Ovary (tissue), 9 donors: ENCODE measurements around the gene SLIT3. TPM values are rescaled to one million over a fixed set of nuclear protein-coding genes. Genes with fewer than 3 reads are reported as not detected.

Experiments
- DNase-seq, 5 donors: peaks; one replicate each; pipeline ENCODE4 v3.0.0-alpha.2; 2019 to 2020
- H3K27ac ChIP-seq, 2 donors: fragments of 200-600 bp; one replicate each; pipeline versions ENCODE4 v1.5.1 to v1.8.0; 2019 to 2022
- H3K27me3 ChIP-seq: fragments of 200-600 bp; one replicate; pipeline ENCODE4 v1.8.0; 2022
- H3K36me3 ChIP-seq: fragments of 200-600 bp; sonication (generic); one replicate; pipeline ENCODE4 v1.5.1; 2019
- H3K4me1 ChIP-seq: one replicate; pipeline ENCODE4 v1.8.1; 2013; ENCODE audit warnings: mild to moderate bottlenecking, moderate library complexity; ENCODE audit not compliant: insufficient read depth
- H3K4me3 ChIP-seq: fragments of 200-600 bp; sonication (generic); one replicate; pipeline ENCODE4 v1.5.1; 2017
- H3K9me3 ChIP-seq, 2 donors: fragments of 200-600 bp in 1 of 2; sonication (generic) in 1 of 2; one replicate each; pipeline versions ENCODE4 v1.5.1 to v1.8.1; 2013 to 2019; ENCODE audit warnings: mild to moderate bottlenecking in 1 of 2, moderate library complexity in 1 of 2
- CTCF ChIP-seq, 3 donors: fragments of 450-650 bp in 2 of 3; fragments of 200-600 bp in 1 of 3; IDR thresholded peaks; one replicate each; pipeline versions ENCODE4 v1.5.1 to v1.8.0; 2016 to 2022; ENCODE audit warnings: antibody characterized with exemption in 3 of 3, mild to moderate bottlenecking in 1 of 3
- EP300 ChIP-seq: sonication (generic); formaldehyde crosslinking; IDR thresholded peaks from one replicate; pipeline ENCODE4 v1.6.1; 2017; ENCODE audit warnings: antibody characterized with exemption
- POLR2A ChIP-seq: fragments of 450-650 bp; IDR thresholded peaks from one replicate; pipeline ENCODE4 v1.6.1; 2017; ENCODE audit warnings: antibody characterized with exemption, mild to moderate bottlenecking, moderate library complexity
- WGBS, 3 donors: extraction: QIAGEN DNeasy Blood & Tissue Kit in 1 of 3; methylation state at CpG; one replicate each; pipeline versions ENCODE4 v1.1.5 to v1.1.7; 2013 to 2017; 5-methylcytosine and 5-hydroxymethylcytosine counted together
- intact Hi-C, 4 donors: fragments of 100-400 bp; cut with DNase I; formaldehyde crosslinking; loops; one replicate each; pipeline versions ENCODE4 v1.11.0 to v1.15.1; 2022 to 2023
- polyA plus RNA-seq, 2 donors: library from polyadenylated mRNA; stranded (reverse); fragments of 200-250 nt in 1 of 2; fragments of 350-450 nt in 1 of 2; fragmentation: Illumina TruSeq in 1 of 2; extraction: RNeasy Lipid Tissue Mini Kit (QIAGEN cat#74804) in 1 of 2; gene quantifications; one replicate each; pipeline ENCODE4 v1.2.3, GENCODE V29; 2013 to 2014
- total RNA-seq, 7 donors: library from RNA; depleted of rRNA in 2 of 7; stranded (reverse); fragments of >200 nt in 2 of 7; fragmentation: NEBNext Ultra II Directional in 3 of 7; extraction: Animal tissue kit (Norgen Biotek cat#: 25700) in 3 of 7; gene quantifications; one replicate each; pipeline versions ENCODE4 v1.1.0 to v1.2.4, GENCODE V29; 2016 to 2023
- donor health status: DM: no; HTN: no; CAD: no; lungs with moderate emphysema.
- donor health status: DM: no; HTN: no; CAD: no.
- donor health status: Bipolar disorder and iron deficiency.
- donor health status: DM: yes; HTN: yes; CAD: no.
- donor health status: DM: no; HTN: no; CAD: no.
- donor health status: DM: yes; HTN: yes; CAD: no.

Gene SLIT3
- total and polyA plus RNA-seq, 9 donors, result 10.3 to 106 (median 24.4) TPM

- TF ChIP-seq CTCF (IDR thresholded peaks at IDR 0.05), result no peak
- TF ChIP-seq EP300, result no peak
- no peak for DNase-seq
- intact Hi-C loops, result no loop called here
- H3K36me3 ChIP-seq, result no peaks in the 10 kb centered on the region
- no peaks in the 10 kb centered on the region for H3K9me3 ChIP-seq
- no peaks in the 10 kb centered on the region for H3K27me3 ChIP-seq
- H3K4me3 ChIP-seq, result no peak overlapping the region
- no peaks in the 10 kb centered on the region for H3K4me1 ChIP-seq
- H3K27ac ChIP-seq, result no peak overlapping the region
- WGBS, 3 donors, result 73 to 85% (median 82%) methylated on average over 3 of the region's 3 CpGs
These were observed 167.4 kb downstream of the SLIT3 start for GRCh38 chr5:169133531-169133930.

- no peak for TF ChIP-seq CTCF (IDR thresholded peaks at IDR 0.05)
- no peak for TF ChIP-seq POLR2A
- no peak for TF ChIP-seq EP300
- H3K27ac ChIP-seq, result no peak overlapping the region
- WGBS, 3 donors, result 74 to 90% (median 77%) methylated on average over 1 of the region's 1 CpG
- no peaks in the 10 kb centered on the region for H3K27me3 ChIP-seq
- no peak overlapping the region for H3K4me3 ChIP-seq
- no peaks in the 10 kb centered on the region for H3K9me3 ChIP-seq
- H3K4me1 ChIP-seq, result no peaks in the 10 kb centered on the region
- no peaks in the 10 kb centered on the region for H3K36me3 ChIP-seq
- no peak for DNase-seq
- intact Hi-C loops, result no loop called here
These were observed 168.7 kb downstream of the SLIT3 start for GRCh38 chr5:169132302-169132660.

GRCh38 chr5:169131616-169132301 is 169.2 kb downstream of the SLIT3 start:
- Histone ChIP-seq H3K4me3 (no peak overlapping the region), H3K4me1 (no peaks in the 10 kb centered on the region), H3K27ac (no peak overlapping the region), H3K9me3 (no peaks in the 10 kb centered on the region), H3K36me3 (no peaks in the 10 kb centered on the region), H3K27me3 (no peaks in the 10 kb centered on the region)
- intact Hi-C loops, result no loop called here
- TF ChIP-seq EP300 (no peak), POLR2A (no peak), CTCF (IDR thresholded peaks at IDR 0.05) (no peak)
- WGBS, 3 donors, result 28 to 45% (median 33%) methylated on average over 4 of the region's 4 CpGs
- no peak for DNase-seq

GRCh38 chr5:169128679-169129078 is 172.3 kb downstream of the SLIT3 start:
- no peak for TF ChIP-seq EP300
- TF ChIP-seq POLR2A, result no peak
- TF ChIP-seq CTCF (IDR thresholded peaks at IDR 0.05), result no peak
- Histone ChIP-seq H3K4me3 (no peak overlapping the region), H3K9me3 (no peaks in the 10 kb centered on the region), H3K36me3 (no peaks in the 10 kb centered on the region), H3K4me1 (no peaks in the 10 kb centered on the region), H3K27me3 (no peaks in the 10 kb centered on the region), H3K27ac (no peak overlapping the region)
- intact Hi-C loops, result no loop called here
- WGBS, 3 donors, result 80 to 98% (median 87%) methylated on average over 9 of the region's 9 CpGs
- no peak for DNase-seq
